Neutrophil (primary cell): ENCODE results near the gene GPR32.

Experiments used
- H3K27ac ChIP-seq: fragments of 200-600 bp; sonication (generic); 2 replicates; pipeline ENCODE4 v1.5.1; 2016; ENCODE audit warnings: mild to moderate bottlenecking, moderate library complexity
- H3K27me3 ChIP-seq: fragments of 200-600 bp; sonication (generic); 2 replicates; pipeline ENCODE4 v1.6.0; 2016; ENCODE audit warnings: mild to moderate bottlenecking
- H3K36me3 ChIP-seq: fragments of 200-600 bp; sonication (generic); 2 replicates; pipeline ENCODE4 v1.5.1; 2017
- H3K4me1 ChIP-seq, 2 experiments: fragments of 200-600 bp in 1 of 2; sonication (generic) in 1 of 2; 1 replicate in 1 of 2; 2 replicates in 1 of 2; pipeline versions ENCODE4 v1.5.1 to v1.6.1; 2013 to 2016; ENCODE audit warnings: low read depth in 1 of 2, low read length in 1 of 2, mild to moderate bottlenecking in 1 of 2, moderate library complexity in 1 of 2; ENCODE audit not compliant: control insufficient read depth in 1 of 2, insufficient read depth in 1 of 2
- H3K4me3 ChIP-seq, 2 experiments: fragments of 200-600 bp in 1 of 2; sonication (generic) in 1 of 2; 1 replicate in 1 of 2; 2 replicates in 1 of 2; pipeline ENCODE4 v1.5.1; 2013 to 2016; ENCODE audit warnings: low read depth in 1 of 2, low read length in 1 of 2, mild to moderate bottlenecking in 1 of 2, moderate library complexity in 1 of 2
- H3K9me3 ChIP-seq: fragments of 200-600 bp; sonication (generic); 2 replicates; pipeline ENCODE4 v1.5.1; 2016
- CTCF ChIP-seq: fragments of 200-600 bp; sonication (generic); IDR thresholded peaks from 2 replicates; pipeline ENCODE4 v1.5.1; 2016; ENCODE audit warnings: antibody characterized with exemption

Gene GPR32

GRCh38 chr19:50793558-50794065, 23.3 kb downstream of the GPR32 start:
- no peak overlapping the region for H3K4me3 ChIP-seq
- no peak overlapping the region for H3K27ac ChIP-seq
- no peaks in the 10 kb centered on the region for H3K27me3 ChIP-seq
- TF ChIP-seq CTCF, result no peak
- peaks cover 30% of the 10 kb centered on the region for H3K36me3 ChIP-seq
- no peaks in the 10 kb centered on the region for H3K9me3 ChIP-seq
- H3K4me1 ChIP-seq, result no peaks in the 10 kb centered on the region

GRCh38 chr19:50794074-50794875, 24.0 kb downstream of the GPR32 start:
- Histone ChIP-seq H3K27me3 (no peaks in the 10 kb centered on the region), H3K36me3 (peaks cover 35% of the 10 kb centered on the region), H3K4me3 (no peak overlapping the region), H3K27ac (no peak overlapping the region), H3K9me3 (no peaks in the 10 kb centered on the region), H3K4me1 (no peaks in the 10 kb centered on the region)
- no peak for TF ChIP-seq CTCF

- H3K27me3 ChIP-seq, result no peaks in the 10 kb centered on the region
- no peak overlapping the region for H3K27ac ChIP-seq
- no peaks in the 10 kb centered on the region for H3K4me1 ChIP-seq
- no peaks in the 10 kb centered on the region for H3K9me3 ChIP-seq
- peaks cover 41% of the 10 kb centered on the region for H3K36me3 ChIP-seq
- no peak for TF ChIP-seq CTCF
- no peak overlapping the region for H3K4me3 ChIP-seq
Measured at GRCh38 chr19:50794876-50795663, 24.8 kb downstream of the GPR32 start.

- Histone ChIP-seq H3K27ac (no peak overlapping the region), H3K36me3 (peaks cover 41% of the 10 kb centered on the region), H3K4me3 (no peak overlapping the region), H3K27me3 (no peaks in the 10 kb centered on the region), H3K4me1 (no peaks in the 10 kb centered on the region), H3K9me3 (no peaks in the 10 kb centered on the region)
- TF ChIP-seq CTCF, result no peak
Measured at GRCh38 chr19:50795664-50796073, 25.4 kb downstream of the GPR32 start.

- no peak for TF ChIP-seq CTCF
- Histone ChIP-seq H3K9me3 (no peaks in the 10 kb centered on the region), H3K4me3 (no peak overlapping the region)
Measured at GRCh38 chr19:50796128-50796633, 25.9 kb downstream of the GPR32 start.

More at GRCh38 chr19:50796128-50796633, 25.9 kb downstream of the GPR32 start:
- Histone ChIP-seq H3K36me3 (peaks cover 41% of the 10 kb centered on the region), H3K27me3 (no peaks in the 10 kb centered on the region), H3K27ac (no peak overlapping the region), H3K4me1 (no peaks in the 10 kb centered on the region)
